ENCODE data around the gene KLHL6.

GRCh38 chr3:183497313-183497712 lies 58.2 kb downstream of the KLHL6 start:
- TF ChIP-seq, protein P1, sequence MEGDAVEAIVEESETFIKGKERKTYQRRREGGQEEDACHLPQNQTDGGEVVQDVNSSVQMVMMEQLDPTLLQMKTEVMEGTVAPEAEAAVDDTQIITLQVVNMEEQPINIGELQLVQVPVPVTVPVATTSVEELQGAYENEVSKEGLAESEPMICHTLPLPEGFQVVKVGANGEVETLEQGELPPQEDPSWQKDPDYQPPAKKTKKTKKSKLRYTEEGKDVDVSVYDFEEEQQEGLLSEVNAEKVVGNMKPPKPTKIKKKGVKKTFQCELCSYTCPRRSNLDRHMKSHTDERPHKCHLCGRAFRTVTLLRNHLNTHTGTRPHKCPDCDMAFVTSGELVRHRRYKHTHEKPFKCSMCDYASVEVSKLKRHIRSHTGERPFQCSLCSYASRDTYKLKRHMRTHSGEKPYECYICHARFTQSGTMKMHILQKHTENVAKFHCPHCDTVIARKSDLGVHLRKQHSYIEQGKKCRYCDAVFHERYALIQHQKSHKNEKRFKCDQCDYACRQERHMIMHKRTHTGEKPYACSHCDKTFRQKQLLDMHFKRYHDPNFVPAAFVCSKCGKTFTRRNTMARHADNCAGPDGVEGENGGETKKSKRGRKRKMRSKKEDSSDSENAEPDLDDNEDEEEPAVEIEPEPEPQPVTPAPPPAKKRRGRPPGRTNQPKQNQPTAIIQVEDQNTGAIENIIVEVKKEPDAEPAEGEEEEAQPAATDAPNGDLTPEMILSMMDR (IDR thresholded peaks at IDR 0.05), result no peak
- no peak for TF ChIP-seq POLR2A (IDR thresholded peaks at IDR 0.05)

Measured in tibial nerve (tissue), 3 donors.